GM12878 (cell line): ENCODE results near the gene SMARCC1.

Source experiments
- CHD2 ChIP-seq: IDR thresholded peaks from 2 replicates; pipeline ENCODE4 v1.6.1; 2011; ENCODE audit warnings: low read depth, low read length, improper control_type of control experiment, borderline replicate concordance
- CTCF ChIP-seq, 3 experiments: IDR thresholded peaks in 2 of 3; conservative IDR thresholded peaks in 1 of 3; 2 replicates each; pipeline ENCODE4 v1.5.1; 2011; ENCODE audit warnings: low read depth in 3 of 3, low read length in 3 of 3, mild to moderate bottlenecking in 3 of 3, control low read depth in 2 of 3, moderate library complexity in 2 of 3, inconsistent platforms in 1 of 3, mixed read lengths in 1 of 3; ENCODE audit not compliant: control insufficient read depth in 2 of 3, insufficient read depth in 1 of 3; ENCODE audit errors: extremely low read depth in 1 of 3
- EGR1 ChIP-seq, 2 experiments: IDR thresholded peaks; 1 replicate in 1 of 2; 2 replicates in 1 of 2; pipeline ENCODE4 v1.6.1; 2011 to 2012; ENCODE audit warnings: low read depth in 2 of 2, low read length in 2 of 2, borderline replicate concordance in 1 of 2, mild to moderate bottlenecking in 1 of 2, moderate library complexity in 1 of 2
- IKZF1 ChIP-seq: fragments of 450-650 bp; conservative IDR thresholded peaks from 2 replicates; pipeline ENCODE4 v1.6.1; 2017; ENCODE audit warnings: antibody characterized with exemption, mild to moderate bottlenecking
- KDM1A ChIP-seq: fragments of 200-600 bp; sonication (generic); IDR thresholded peaks from 2 replicates; pipeline ENCODE4 v1.6.1; 2016; ENCODE audit warnings: borderline replicate concordance
- MAX ChIP-seq: IDR thresholded peaks from 2 replicates; pipeline ENCODE4 v1.6.1; 2012; ENCODE audit warnings: low read depth, low read length, improper control_type of control experiment
- MLLT1 ChIP-seq: fragments of 450-650 bp; IDR thresholded peaks from 2 replicates; pipeline ENCODE4 v1.6.1; 2016; ENCODE audit warnings: mild to moderate bottlenecking
- MYC ChIP-seq: IDR thresholded peaks from 2 replicates; pipeline ENCODE4 v1.6.1; 2011; ENCODE audit warnings: mild to moderate bottlenecking, low read length, moderate library complexity, inconsistent platforms; ENCODE audit not compliant: insufficient read depth, insufficient replicate concordance, insufficient read length, severe bottlenecking
- POLR2A ChIP-seq: IDR thresholded peaks from 2 replicates; pipeline ENCODE4 v1.6.1; 2011; ENCODE audit warnings: low read depth, mild to moderate bottlenecking, low read length
- TARDBP ChIP-seq: IDR thresholded peaks from 2 replicates; pipeline ENCODE4 v1.6.1; 2016; ENCODE audit warnings: borderline replicate concordance
- TBL1XR1 ChIP-seq: IDR thresholded peaks from 2 replicates; pipeline ENCODE4 v1.6.1; 2012; ENCODE audit warnings: low read depth, low read length, improper control_type of control experiment
- TCF7 ChIP-seq: IDR thresholded peaks from 2 replicates; pipeline ENCODE4 v1.6.1; 2014; ENCODE audit warnings: antibody characterized with exemption, borderline replicate concordance

GRCh38 chr3:47588053-47588452, 193.6 kb downstream of the SMARCC1 start:
- TF ChIP-seq TBL1XR1 = no peak
- TF ChIP-seq CTCF (IDR thresholded peaks at IDR 0.05 in 2 of 3, conservative IDR thresholded peaks at IDR 0.05 in 1 of 3; ENCODE audit: control insufficient read depth in 2 of 3, extremely low read depth in 1 of 3, insufficient read depth in 1 of 3, low read depth in 3 of 3, low read length in 3 of 3) = no peak
- TF ChIP-seq KDM1A = no peak
- TF ChIP-seq MYC = no peak
- no peak for TF ChIP-seq MLLT1
- no peak for TF ChIP-seq POLR2A
- TF ChIP-seq TARDBP = no peak
- no peak for TF ChIP-seq TCF7
- no peak for TF ChIP-seq CHD2
- no peak for TF ChIP-seq EGR1 (IDR thresholded peaks at IDR 0.05; ENCODE audit: borderline replicate concordance in 1 of 2, low read depth in 2 of 2, low read length in 2 of 2)
- TF ChIP-seq MAX = no peak
- TF ChIP-seq IKZF1 = no peak
